HepG2 (cell line): ENCODE measurements around the gene FBLIM1. TPM values are rescaled to one million over a fixed set of nuclear protein-coding genes. Genes with fewer than 3 reads are reported as not detected.

Experiments
- ETV5 ChIP-seq: IDR thresholded peaks from 2 replicates; pipeline ENCODE4 v1.6.1; 2018; ENCODE audit warnings: missing biosample characterization, missing genetic modification reagents, inconsistent platforms, borderline replicate concordance
- HDAC2 ChIP-seq: sonication (generic); formaldehyde crosslinking; IDR thresholded peaks from 2 replicates; pipeline ENCODE4 v1.4.0; 2020; ENCODE audit warnings: missing genetic modification reagents
- JUND ChIP-seq: sonication (generic); formaldehyde crosslinking; IDR thresholded peaks from 2 replicates; pipeline ENCODE4 v1.8.0; 2022; ENCODE audit warnings: mild to moderate bottlenecking, missing genetic modification reagents
- RBFOX2 ChIP-seq: fragments of 200-400 bp; formaldehyde crosslinking; IDR thresholded peaks from 2 replicates; pipeline ENCODE4 v1.6.1; 2017; ENCODE audit warnings: low read depth, mild to moderate bottlenecking, low read length
- RCOR2 ChIP-seq: IDR thresholded peaks from 2 replicates; pipeline ENCODE4 v1.6.1; 2016; ENCODE audit warnings: missing biosample characterization, missing genetic modification reagents
- SRF ChIP-seq: IDR thresholded peaks from 2 replicates; pipeline ENCODE4 v1.6.1; 2011; ENCODE audit warnings: mild to moderate bottlenecking, low read depth, low read length, moderate library complexity
- ZBTB3 ChIP-seq: sonication (generic); formaldehyde crosslinking; IDR thresholded peaks from 2 replicates; pipeline ENCODE4 v1.4.0; 2020; ENCODE audit warnings: low read depth, mild to moderate bottlenecking, moderate library complexity, missing genetic modification reagents, borderline replicate concordance
- ZFX ChIP-seq: sonication (generic); formaldehyde crosslinking; IDR thresholded peaks from 2 replicates; pipeline ENCODE4 v1.4.0; 2020; ENCODE audit warnings: mild to moderate bottlenecking, low read depth, missing genetic modification reagents, moderate library complexity
- ZKSCAN5 ChIP-seq: sonication (generic); formaldehyde crosslinking; IDR thresholded peaks from 2 replicates; pipeline ENCODE4 v1.5.1; 2020; ENCODE audit warnings: mild to moderate bottlenecking, missing genetic modification reagents
- ZNF547 ChIP-seq: sonication (generic); formaldehyde crosslinking; IDR thresholded peaks from 2 replicates; pipeline ENCODE4 v1.5.1; 2020; ENCODE audit warnings: mild to moderate bottlenecking, missing genetic modification reagents
- polyA plus RNA-seq, 8 experiments: library from polyadenylated mRNA; depleted of rRNA in 3 of 8; stranded (reverse) in 7 of 8; unstranded in 1 of 8; fragments of >200 nt; fragmentation: Illumina TruSeq in 4 of 8; extraction: Trizol in 4 of 8; gene quantifications; 2 replicates each; pipeline versions ENCODE4 v1.2.1 to v1.2.3, GENCODE V29; 2011 to 2016; ENCODE audit warnings: low read depth in 4 of 8, missing spikeins in 1 of 8, mixed read lengths in 1 of 8; ENCODE audit not compliant: insufficient read depth in 1 of 8
- total RNA-seq, 5 experiments: library from RNA; depleted of rRNA; stranded (reverse); fragments of >200 nt; fragmentation: Illumina TruSeq; extraction: Trizol; gene quantifications; 2 replicates each; pipeline ENCODE4 v1.2.3, GENCODE V29; 2016; ENCODE audit warnings: low read depth in 1 of 5
- TF ChIP-seq, protein P1 (sequence below): IDR thresholded peaks from 2 replicates; pipeline ENCODE4 v1.6.1; 2016
- TF ChIP-seq, protein P2 (sequence below): sonication (generic); formaldehyde crosslinking; IDR thresholded peaks from 2 replicates; pipeline ENCODE4 v1.5.0; 2020; ENCODE audit warnings: missing genetic modification reagents
- TF ChIP-seq, protein P3 (sequence below): sonication (generic); formaldehyde crosslinking; IDR thresholded peaks from 2 replicates; pipeline ENCODE4 v1.4.0; 2020; ENCODE audit warnings: mild to moderate bottlenecking, missing genetic modification reagents
- TF ChIP-seq, protein P4 (sequence below), 2 experiments: sonication (generic) in 1 of 2; formaldehyde crosslinking in 1 of 2; IDR thresholded peaks; 2 replicates each; pipeline versions ENCODE4 v1.4.0 to v1.6.1; 2018 to 2020; ENCODE audit warnings: missing genetic modification reagents in 2 of 2, borderline replicate concordance in 1 of 2, low read depth in 1 of 2, mild to moderate bottlenecking in 1 of 2, missing biosample characterization in 1 of 2

Gene FBLIM1
- total and polyA plus RNA-seq, 2 of the 13 experiments (the other 11 are each of a cell fraction or from before 2014, with no cell fraction given) = 10.6 to 23.0 TPM

DNA sequence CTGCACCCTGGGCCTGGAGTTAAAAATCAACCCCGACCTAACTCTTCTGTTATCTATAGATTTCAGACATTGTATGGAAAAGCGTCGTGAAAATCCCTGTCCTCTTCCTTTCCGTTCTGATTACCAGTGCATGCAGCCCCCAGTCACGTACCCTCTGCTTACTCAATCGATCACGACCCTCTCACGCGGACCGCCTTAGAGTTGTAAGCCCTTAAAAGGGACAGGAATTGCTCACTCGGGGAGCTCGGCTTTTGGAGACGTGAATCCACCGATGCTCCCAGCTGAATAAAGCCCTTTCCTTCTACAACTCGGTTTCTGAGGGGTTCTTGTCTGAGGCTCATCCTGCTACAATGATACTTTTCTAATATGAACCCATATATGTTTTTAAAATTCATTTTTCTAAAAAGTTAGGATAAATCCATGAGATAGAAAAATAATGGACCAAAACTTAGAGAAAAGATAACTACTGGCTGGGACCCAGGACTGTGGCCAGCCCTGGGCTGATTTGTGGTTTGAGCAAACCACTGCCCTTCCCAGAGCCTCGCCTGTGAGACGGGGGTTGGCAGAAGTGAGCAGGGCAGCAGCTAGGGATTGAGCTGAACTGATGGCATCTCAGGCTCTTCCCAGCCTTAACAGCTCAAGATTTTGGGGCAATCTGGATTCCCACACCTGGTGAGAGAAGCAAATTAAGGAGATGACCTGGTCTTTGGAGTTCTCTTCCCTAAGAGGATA, 43.8 kb downstream of the FBLIM1 start (continued):
- TF ChIP-seq, protein P1, sequence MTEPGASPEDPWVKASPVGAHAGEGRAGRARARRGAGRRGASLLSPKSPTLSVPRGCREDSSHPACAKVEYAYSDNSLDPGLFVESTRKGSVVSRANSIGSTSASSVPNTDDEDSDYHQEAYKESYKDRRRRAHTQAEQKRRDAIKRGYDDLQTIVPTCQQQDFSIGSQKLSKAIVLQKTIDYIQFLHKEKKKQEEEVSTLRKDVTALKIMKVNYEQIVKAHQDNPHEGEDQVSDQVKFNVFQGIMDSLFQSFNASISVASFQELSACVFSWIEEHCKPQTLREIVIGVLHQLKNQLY = peak; percentile 99
- TF ChIP-seq ETV5 (CRISPR knock-in tag) (peak; percentile 87; the same call in 1 of the 2 replicates), JUND (CRISPR knock-in tag) (no peak), ZNF547 (CRISPR knock-in tag) (peak; percentile 58; the same call in 1 of the 2 replicates), SRF (no peak), ZBTB3 (peak; percentile 82; the same call in 1 of the 2 replicates), ZKSCAN5 (CRISPR knock-in tag) (no peak), RCOR2 (CRISPR knock-in tag) (peak; percentile 44; the same call in 1 of the 2 replicates), ZFX (CRISPR knock-in tag) (peak; percentile 60), RBFOX2 (no peak), HDAC2 (peak; percentile 65; the same call in 1 of the 2 replicates)
- TF ChIP-seq, protein P2, sequence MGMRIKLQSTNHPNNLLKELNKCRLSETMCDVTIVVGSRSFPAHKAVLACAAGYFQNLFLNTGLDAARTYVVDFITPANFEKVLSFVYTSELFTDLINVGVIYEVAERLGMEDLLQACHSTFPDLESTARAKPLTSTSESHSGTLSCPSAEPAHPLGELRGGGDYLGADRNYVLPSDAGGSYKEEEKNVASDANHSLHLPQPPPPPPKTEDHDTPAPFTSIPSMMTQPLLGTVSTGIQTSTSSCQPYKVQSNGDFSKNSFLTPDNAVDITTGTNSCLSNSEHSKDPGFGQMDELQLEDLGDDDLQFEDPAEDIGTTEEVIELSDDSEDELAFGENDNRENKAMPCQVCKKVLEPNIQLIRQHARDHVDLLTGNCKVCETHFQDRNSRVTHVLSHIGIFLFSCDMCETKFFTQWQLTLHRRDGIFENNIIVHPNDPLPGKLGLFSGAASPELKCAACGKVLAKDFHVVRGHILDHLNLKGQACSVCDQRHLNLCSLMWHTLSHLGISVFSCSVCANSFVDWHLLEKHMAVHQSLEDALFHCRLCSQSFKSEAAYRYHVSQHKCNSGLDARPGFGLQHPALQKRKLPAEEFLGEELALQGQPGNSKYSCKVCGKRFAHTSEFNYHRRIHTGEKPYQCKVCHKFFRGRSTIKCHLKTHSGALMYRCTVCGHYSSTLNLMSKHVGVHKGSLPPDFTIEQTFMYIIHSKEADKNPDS (CRISPR knock-in tag) = peak; percentile 62; the same call in 1 of the 2 replicates
- TF ChIP-seq, protein P3, sequence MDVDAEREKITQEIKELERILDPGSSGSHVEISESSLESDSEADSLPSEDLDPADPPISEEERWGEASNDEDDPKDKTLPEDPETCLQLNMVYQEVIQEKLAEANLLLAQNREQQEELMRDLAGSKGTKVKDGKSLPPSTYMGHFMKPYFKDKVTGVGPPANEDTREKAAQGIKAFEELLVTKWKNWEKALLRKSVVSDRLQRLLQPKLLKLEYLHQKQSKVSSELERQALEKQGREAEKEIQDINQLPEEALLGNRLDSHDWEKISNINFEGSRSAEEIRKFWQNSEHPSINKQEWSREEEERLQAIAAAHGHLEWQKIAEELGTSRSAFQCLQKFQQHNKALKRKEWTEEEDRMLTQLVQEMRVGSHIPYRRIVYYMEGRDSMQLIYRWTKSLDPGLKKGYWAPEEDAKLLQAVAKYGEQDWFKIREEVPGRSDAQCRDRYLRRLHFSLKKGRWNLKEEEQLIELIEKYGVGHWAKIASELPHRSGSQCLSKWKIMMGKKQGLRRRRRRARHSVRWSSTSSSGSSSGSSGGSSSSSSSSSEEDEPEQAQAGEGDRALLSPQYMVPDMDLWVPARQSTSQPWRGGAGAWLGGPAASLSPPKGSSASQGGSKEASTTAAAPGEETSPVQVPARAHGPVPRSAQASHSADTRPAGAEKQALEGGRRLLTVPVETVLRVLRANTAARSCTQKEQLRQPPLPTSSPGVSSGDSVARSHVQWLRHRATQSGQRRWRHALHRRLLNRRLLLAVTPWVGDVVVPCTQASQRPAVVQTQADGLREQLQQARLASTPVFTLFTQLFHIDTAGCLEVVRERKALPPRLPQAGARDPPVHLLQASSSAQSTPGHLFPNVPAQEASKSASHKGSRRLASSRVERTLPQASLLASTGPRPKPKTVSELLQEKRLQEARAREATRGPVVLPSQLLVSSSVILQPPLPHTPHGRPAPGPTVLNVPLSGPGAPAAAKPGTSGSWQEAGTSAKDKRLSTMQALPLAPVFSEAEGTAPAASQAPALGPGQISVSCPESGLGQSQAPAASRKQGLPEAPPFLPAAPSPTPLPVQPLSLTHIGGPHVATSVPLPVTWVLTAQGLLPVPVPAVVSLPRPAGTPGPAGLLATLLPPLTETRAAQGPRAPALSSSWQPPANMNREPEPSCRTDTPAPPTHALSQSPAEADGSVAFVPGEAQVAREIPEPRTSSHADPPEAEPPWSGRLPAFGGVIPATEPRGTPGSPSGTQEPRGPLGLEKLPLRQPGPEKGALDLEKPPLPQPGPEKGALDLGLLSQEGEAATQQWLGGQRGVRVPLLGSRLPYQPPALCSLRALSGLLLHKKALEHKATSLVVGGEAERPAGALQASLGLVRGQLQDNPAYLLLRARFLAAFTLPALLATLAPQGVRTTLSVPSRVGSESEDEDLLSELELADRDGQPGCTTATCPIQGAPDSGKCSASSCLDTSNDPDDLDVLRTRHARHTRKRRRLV (CRISPR knock-in tag) = 0 out of 2 replicates have a peak, but pooled peaks have one; percentile 25
- TF ChIP-seq, protein P4, sequence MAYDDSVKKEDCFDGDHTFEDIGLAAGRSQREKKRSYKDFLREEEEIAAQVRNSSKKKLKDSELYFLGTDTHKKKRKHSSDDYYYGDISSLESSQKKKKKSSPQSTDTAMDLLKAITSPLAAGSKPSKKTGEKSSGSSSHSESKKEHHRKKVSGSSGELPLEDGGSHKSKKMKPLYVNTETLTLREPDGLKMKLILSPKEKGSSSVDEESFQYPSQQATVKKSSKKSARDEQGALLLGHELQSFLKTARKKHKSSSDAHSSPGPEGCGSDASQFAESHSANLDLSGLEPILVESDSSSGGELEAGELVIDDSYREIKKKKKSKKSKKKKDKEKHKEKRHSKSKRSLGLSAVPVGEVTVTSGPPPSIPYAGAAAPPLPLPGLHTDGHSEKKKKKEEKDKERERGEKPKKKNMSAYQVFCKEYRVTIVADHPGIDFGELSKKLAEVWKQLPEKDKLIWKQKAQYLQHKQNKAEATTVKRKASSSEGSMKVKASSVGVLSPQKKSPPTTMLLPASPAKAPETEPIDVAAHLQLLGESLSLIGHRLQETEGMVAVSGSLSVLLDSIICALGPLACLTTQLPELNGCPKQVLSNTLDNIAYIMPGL (CRISPR knock-in tag; IDR thresholded peaks at IDR 0.05; ENCODE audit: borderline replicate concordance in 1 of 2, low read depth in 1 of 2) = 0 out of 4 replicates have a peak, but pooled peaks have one; percentile 23 to 33
